GM23338 (cell line): ENCODE measurements around the gene CKS1B. TPM values are rescaled to one million over a fixed set of nuclear protein-coding genes. Genes with fewer than 3 reads are reported as not detected.

Experiments used
- ATAC-seq: fragments of 200-7000 bp; cut with Tn5 transposase; 3 replicates; pipeline ENCODE4 v1.9.1; 2020
- DNase-seq: peaks from one replicate; pipeline ENCODE4 v3.0.0-alpha.2; 2015; ENCODE audit warnings: low spot score
- H2AFZ ChIP-seq: fragments of 200-600 bp; sonication (generic); 2 replicates; pipeline ENCODE4 v1.8.0; 2016; ENCODE audit warnings: antibody characterized with exemption, mild to moderate bottlenecking, moderate library complexity
- H3F3A ChIP-seq: fragments of 200-600 bp; sonication (generic); replicated peaks from 2 replicates; pipeline ENCODE4 v1.8.0; 2017; ENCODE audit warnings: antibody characterized with exemption, mixed run types, low read depth
- H3K27ac ChIP-seq: fragments of 200-600 bp; sonication (generic); 2 replicates; pipeline ENCODE4 v1.6.1; 2016; ENCODE audit warnings: low read depth
- H3K27me3 ChIP-seq: fragments of 200-600 bp; sonication (generic); 2 replicates; pipeline ENCODE4 v1.8.0; 2016; ENCODE audit warnings: mild to moderate bottlenecking, mixed run types, moderate library complexity; ENCODE audit not compliant: insufficient read depth
- H3K36me3 ChIP-seq: fragments of 200-600 bp; sonication (generic); 2 replicates; pipeline ENCODE4 v1.8.0; 2016; ENCODE audit warnings: mild to moderate bottlenecking; ENCODE audit not compliant: insufficient read depth
- H3K4me1 ChIP-seq: fragments of 200-600 bp; sonication (generic); 2 replicates; pipeline ENCODE4 v1.8.0; 2016; ENCODE audit warnings: mild to moderate bottlenecking, moderate library complexity; ENCODE audit not compliant: insufficient read depth
- H3K4me2 ChIP-seq: fragments of 200-600 bp; sonication (generic); 2 replicates; pipeline ENCODE4 v1.7.1; 2017; ENCODE audit warnings: mixed run types
- H3K4me3 ChIP-seq: fragments of 200-600 bp; sonication (generic); 2 replicates; pipeline ENCODE4 v1.6.1; 2016; ENCODE audit warnings: mixed run types
- H3K79me2 ChIP-seq: fragments of 200-600 bp; sonication (generic); replicated peaks from 2 replicates; pipeline ENCODE4 v1.8.0; 2017; ENCODE audit warnings: mild to moderate bottlenecking; ENCODE audit not compliant: insufficient read depth
- H3K9me2 ChIP-seq: fragments of 200-600 bp; sonication (generic); 2 replicates; pipeline ENCODE4 v1.8.0; 2017; ENCODE audit not compliant: insufficient read depth
- H4K20me1 ChIP-seq: fragments of 200-600 bp; sonication (generic); replicated peaks from 2 replicates; pipeline ENCODE4 v1.8.0; 2017; ENCODE audit warnings: mild to moderate bottlenecking; ENCODE audit not compliant: insufficient read depth
- H3K27ac Mint-ChIP-seq: 2 replicates; pipeline ENCODE4 v1.8.0; 2020; ENCODE audit warnings: inconsistent platforms, mild to moderate bottlenecking, moderate library complexity, mixed read lengths
- H3K27me3 Mint-ChIP-seq: 3 replicates; pipeline ENCODE4 v1.8.0; 2022; ENCODE audit warnings: low read depth, mild to moderate bottlenecking, moderate library complexity, mixed read lengths, inconsistent platforms; ENCODE audit not compliant: insufficient read depth, poor library complexity
- H3K36me3 Mint-ChIP-seq: 3 replicates; pipeline ENCODE4 v1.8.0; 2021; ENCODE audit warnings: low read depth, mild to moderate bottlenecking, inconsistent platforms, moderate library complexity, mixed read lengths
- H3K4me1 Mint-ChIP-seq: 3 replicates; pipeline ENCODE4 v1.8.0; 2020; ENCODE audit warnings: mild to moderate bottlenecking, inconsistent platforms, mixed read lengths
- H3K4me3 Mint-ChIP-seq: 3 replicates; pipeline ENCODE4 v1.8.0; 2021; ENCODE audit warnings: moderate library complexity, mild to moderate bottlenecking, inconsistent platforms, mixed read lengths
- H3K9me3 Mint-ChIP-seq: 3 replicates; pipeline ENCODE4 v1.8.0; 2020; ENCODE audit warnings: moderate library complexity, mild to moderate bottlenecking, inconsistent platforms, mixed read lengths
- CTCF ChIP-seq, 2 experiments: fragments of 200-600 bp in 1 of 2; sonication (generic) in 1 of 2; conservative IDR thresholded peaks; 2 replicates each; pipeline versions ENCODE4 v1.5.1 to v1.6.1; 2016 to 2017; ENCODE audit warnings: antibody characterized with exemption in 2 of 2, low read depth in 2 of 2, mild to moderate bottlenecking in 2 of 2, moderate library complexity in 1 of 2
- ETS1 ChIP-seq: IDR thresholded peaks from 2 replicates; pipeline ENCODE4 v1.6.1; 2016; ENCODE audit warnings: antibody characterized with exemption
- JUNB ChIP-seq: IDR thresholded peaks from one replicate; pipeline ENCODE4 v1.6.1; 2016; ENCODE audit warnings: antibody characterized with exemption; ENCODE audit not compliant: unreplicated experiment
- POLR2AphosphoS5 ChIP-seq: IDR thresholded peaks from 2 replicates; pipeline ENCODE4 v1.6.1; 2016; ENCODE audit warnings: antibody characterized with exemption, low read depth
- REST ChIP-seq: IDR thresholded peaks from one replicate; pipeline ENCODE4 v1.6.1; 2018; ENCODE audit warnings: antibody characterized with exemption; ENCODE audit not compliant: unreplicated experiment
- STAT1 ChIP-seq: IDR thresholded peaks from one replicate; pipeline ENCODE4 v1.6.1; 2016; ENCODE audit warnings: antibody characterized with exemption; ENCODE audit not compliant: unreplicated experiment
- ZNF114 ChIP-seq: fragments of 250-450 bp; sonication (Bioruptor Pico); IDR thresholded peaks from 2 replicates; pipeline ENCODE4 v1.5.0; 2020; ENCODE audit warnings: mild to moderate bottlenecking, moderate library complexity
- ZNF331 ChIP-seq: fragments of 250-450 bp; sonication (Bioruptor Pico); IDR thresholded peaks from 2 replicates; pipeline ENCODE4 v1.5.0; 2020; ENCODE audit warnings: low read depth, mild to moderate bottlenecking, moderate library complexity
- polyA plus RNA-seq: library from polyadenylated mRNA; unstranded; fragments of >200 nt; fragmentation: Nextera tagmentation; extraction: Ambion mirVana; gene quantifications from 2 replicates; pipeline ENCODE4 v1.2.1, GENCODE V29; 2016
- total RNA-seq: library from RNA; depleted of rRNA; stranded (reverse); fragments of >200 nt; shearing (Covaris generic); gene quantifications from 2 replicates; pipeline ENCODE4 v1.2.3, GENCODE V29; 2014

Gene CKS1B
- total and polyA plus RNA-seq, 2 experiments from 2014 or later, result 296 to 617 TPM

- Histone ChIP-seq H3K9me2 (no peaks in the 10 kb centered on the region), H3K4me3 (peak overlapping the region; percentile 50; the same call in 1 of the 2 replicates), H3K4me2 (peak overlapping the region; percentile 67), H3F3A (peaks cover 14% of the 10 kb centered on the region), H3K36me3 (no peaks in the 10 kb centered on the region), H4K20me1 (peaks cover 9% of the 10 kb centered on the region; the same call in 1 of the 2 replicates), H3K27me3 (no peaks in the 10 kb centered on the region), H3K4me1 (peaks cover 30% of the 10 kb centered on the region), H3K27ac (no peak overlapping the region), H3K79me2 (no peaks in the 10 kb centered on the region), H2AFZ (no peak overlapping the region)
- H3K4me1 Mint-ChIP-seq, result peaks cover 55% of the 10 kb centered on the region
- H3K36me3 Mint-ChIP-seq, result peaks cover 9% of the 10 kb centered on the region
- peaks cover 33% of the 10 kb centered on the region for H3K27me3 Mint-ChIP-seq
- H3K27ac Mint-ChIP-seq, result no peak overlapping the region
- ATAC-seq (no peak), DNase-seq (no peak)
- TF ChIP-seq ZNF114 (CRISPR knock-in tag) (no peak), CTCF (conservative IDR thresholded peaks at IDR 0.05; ENCODE audit: low read depth in 2 of 2) (no peak), STAT1 (no peak), JUNB (no peak), ZNF331 (CRISPR knock-in tag) (no peak)
- no peaks in the 10 kb centered on the region for H3K9me3 Mint-ChIP-seq
- peak overlapping the region; percentile 90 for H3K4me3 Mint-ChIP-seq
Measured at GRCh38 chr1:154954541-154954940, 19.9 kb upstream of the CKS1B start.

- Mint-ChIP-seq H3K9me3 (no peaks in the 10 kb centered on the region), H3K4me1 (peaks cover 55% of the 10 kb centered on the region), H3K27ac (peak overlapping the region; percentile 98), H3K4me3 (peak overlapping the region; percentile 90), H3K27me3 (peaks cover 33% of the 10 kb centered on the region), H3K36me3 (peaks cover 14% of the 10 kb centered on the region)
- H3K27ac ChIP-seq, result peak overlapping the region; percentile 88
- no peaks in the 10 kb centered on the region for H3K9me2 ChIP-seq
- H4K20me1 ChIP-seq, result peaks cover 10% of the 10 kb centered on the region
- peaks cover 4% of the 10 kb centered on the region; the same call in 1 of the 2 replicates for H3K79me2 ChIP-seq
- H3K4me2 ChIP-seq, result peak overlapping the region; percentile 67
- peaks cover 30% of the 10 kb centered on the region for H3K4me1 ChIP-seq
- H2AFZ ChIP-seq, result no peak overlapping the region
- H3F3A ChIP-seq, result peaks cover 14% of the 10 kb centered on the region
- peak; percentile 89 for DNase-seq
- ATAC-seq, result peak; percentile 20
- H3K36me3 ChIP-seq, result no peaks in the 10 kb centered on the region
- H3K27me3 ChIP-seq, result no peaks in the 10 kb centered on the region
- H3K4me3 ChIP-seq, result peak overlapping the region; percentile 50
- no peak for TF ChIP-seq ZNF114 (CRISPR knock-in tag)
- TF ChIP-seq JUNB, result no peak
- TF ChIP-seq STAT1, result no peak
- no peak for TF ChIP-seq POLR2AphosphoS5
- TF ChIP-seq ETS1, result no peak
- no peak for TF ChIP-seq REST
Measured at GRCh38 chr1:154955039-154955717, 19.3 kb upstream of the CKS1B start.
